IPS-NIHi7 (cell line): Measurements from ENCODE around the gene THAP3.
"Not testable (repeated sequence)": the region's sequence is repeated elsewhere in the genome, so short reads cannot be mapped to it uniquely, and the experiment has no call there.

Source experiments
- DNase-seq: peaks from one replicate; pipeline ENCODE4 v3.0.0; 2012; ENCODE audit warnings: mixed read lengths; ENCODE audit errors: extremely low spot score

The THAP3 gene

GRCh38 chr1:6635161-6635909 lies 10.7 kb downstream of the THAP3 start:
- no peak for DNase-seq

GRCh38 chr1:6635910-6636760 lies 11.5 kb downstream of the THAP3 start:
- no peak for DNase-seq

GRCh38 chr1:6636778-6637177 lies 12.1 kb downstream of the THAP3 start:
- not testable (repeated sequence) for DNase-seq

GRCh38 chr1:6637770-6638169 lies 13.1 kb downstream of the THAP3 start:
- DNase-seq, result no peak

GRCh38 chr1:6638226-6638625 lies 13.6 kb downstream of the THAP3 start:
- DNase-seq, result no peak

GRCh38 chr1:6640867-6641266 lies 16.2 kb downstream of the THAP3 start:
- not testable (repeated sequence) for DNase-seq

- DNase-seq, result no peak
Measured at GRCh38 chr1:6645018-6645417, 20.4 kb downstream of the THAP3 start.

- peak; percentile 75 for DNase-seq
Measured at GRCh38 chr1:6646499-6647148, 22.0 kb downstream of the THAP3 start.

- DNase-seq, result no peak
Measured at GRCh38 chr1:6648556-6648955, 23.9 kb downstream of the THAP3 start.

- no peak for DNase-seq
Measured at GRCh38 chr1:6651909-6652308, 27.2 kb downstream of the THAP3 start.

- DNase-seq, result no peak
Measured at GRCh38 chr1:6652986-6653385, 28.3 kb downstream of the THAP3 start.

GRCh38 chr1:6653436-6654290 lies 29.0 kb downstream of the THAP3 start:
- no peak for DNase-seq

GRCh38 chr1:6657138-6657537 lies 32.5 kb downstream of the THAP3 start:
- no peak for DNase-seq

GRCh38 chr1:6658359-6659060 lies 33.8 kb downstream of the THAP3 start:
- no peak for DNase-seq

- no peak for DNase-seq
Measured at GRCh38 chr1:6660415-6661049, 35.9 kb downstream of the THAP3 start.

- DNase-seq, result not testable (repeated sequence)
Measured at GRCh38 chr1:6662468-6662867, 37.8 kb downstream of the THAP3 start.

GRCh38 chr1:6666696-6667095 lies 42.0 kb downstream of the THAP3 start:
- no peak for DNase-seq

- no peak for DNase-seq
Measured at GRCh38 chr1:6667139-6667538, 42.5 kb downstream of the THAP3 start.

- no peak for DNase-seq
Measured at GRCh38 chr1:6668503-6668902, 43.8 kb downstream of the THAP3 start.

GRCh38 chr1:6672558-6672957 lies 47.9 kb downstream of the THAP3 start:
- DNase-seq, result no peak
